Mammary epithelial cell (primary cell): ENCODE measurements around the gene GSTCD.
"Not testable (repeated sequence)": the region's sequence is repeated elsewhere in the genome, so short reads cannot be mapped to it uniquely, and the experiment has no call there.

Experiments
- EZH2 ChIP-seq: IDR thresholded peaks from 2 replicates; pipeline ENCODE4 v1.6.1; 2012; ENCODE audit warnings: low read length, inconsistent platforms, borderline replicate concordance
- TF ChIP-seq, protein P1 (sequence below), 2 donors: IDR thresholded peaks in 1 of 2; conservative IDR thresholded peaks in 1 of 2; 2 replicates each; pipeline ENCODE4 v1.5.1; 2011 to 2012; ENCODE audit warnings: inconsistent platforms in 2 of 2, low read length in 2 of 2, mild to moderate bottlenecking in 2 of 2, control low read depth in 1 of 2, low read depth in 1 of 2; ENCODE audit not compliant: insufficient read depth in 1 of 2; ENCODE audit errors: extremely low read depth in 1 of 2

DNA sequence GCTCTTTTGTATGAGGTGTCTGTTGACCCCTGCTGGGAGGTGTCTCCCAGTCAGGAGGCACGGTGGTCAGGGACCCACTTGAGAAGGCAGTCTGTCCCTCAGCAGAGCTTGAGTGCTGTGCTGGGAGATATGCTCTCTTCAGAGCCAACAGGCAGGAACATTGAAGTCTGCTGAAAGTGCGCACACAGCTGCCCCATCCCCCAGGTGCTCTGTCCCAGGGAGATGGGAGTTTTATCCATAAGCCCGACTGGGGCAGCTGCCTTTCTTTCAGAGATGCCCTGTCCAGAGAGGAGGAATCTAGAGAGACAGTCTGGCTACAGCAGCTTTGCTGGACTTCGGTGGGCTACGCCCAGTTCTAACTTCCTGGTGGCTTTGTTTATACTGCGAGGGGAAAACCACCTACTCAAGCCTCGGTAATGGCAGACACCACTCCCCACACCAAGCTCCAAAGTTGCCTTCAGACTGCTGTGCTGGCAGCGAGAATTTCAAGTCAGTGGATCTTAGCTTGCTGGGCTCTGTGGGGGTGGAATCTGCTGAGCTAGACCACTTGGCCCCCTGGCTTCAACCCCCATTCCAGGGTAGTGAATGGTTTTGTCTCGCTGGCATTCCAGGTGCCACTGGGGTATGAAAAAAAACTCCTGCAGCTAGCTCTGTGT, 67.3 kb downstream of the GSTCD start:
- TF ChIP-seq, protein P1, sequence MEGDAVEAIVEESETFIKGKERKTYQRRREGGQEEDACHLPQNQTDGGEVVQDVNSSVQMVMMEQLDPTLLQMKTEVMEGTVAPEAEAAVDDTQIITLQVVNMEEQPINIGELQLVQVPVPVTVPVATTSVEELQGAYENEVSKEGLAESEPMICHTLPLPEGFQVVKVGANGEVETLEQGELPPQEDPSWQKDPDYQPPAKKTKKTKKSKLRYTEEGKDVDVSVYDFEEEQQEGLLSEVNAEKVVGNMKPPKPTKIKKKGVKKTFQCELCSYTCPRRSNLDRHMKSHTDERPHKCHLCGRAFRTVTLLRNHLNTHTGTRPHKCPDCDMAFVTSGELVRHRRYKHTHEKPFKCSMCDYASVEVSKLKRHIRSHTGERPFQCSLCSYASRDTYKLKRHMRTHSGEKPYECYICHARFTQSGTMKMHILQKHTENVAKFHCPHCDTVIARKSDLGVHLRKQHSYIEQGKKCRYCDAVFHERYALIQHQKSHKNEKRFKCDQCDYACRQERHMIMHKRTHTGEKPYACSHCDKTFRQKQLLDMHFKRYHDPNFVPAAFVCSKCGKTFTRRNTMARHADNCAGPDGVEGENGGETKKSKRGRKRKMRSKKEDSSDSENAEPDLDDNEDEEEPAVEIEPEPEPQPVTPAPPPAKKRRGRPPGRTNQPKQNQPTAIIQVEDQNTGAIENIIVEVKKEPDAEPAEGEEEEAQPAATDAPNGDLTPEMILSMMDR (conservative IDR thresholded peaks at IDR 0.05 in 1 of 2, IDR thresholded peaks at IDR 0.05 in 1 of 2; ENCODE audit: extremely low read depth in 1 of 2, insufficient read depth in 1 of 2, low read depth in 1 of 2, low read length in 2 of 2) = not testable (repeated sequence)
- TF ChIP-seq EZH2 = not testable (repeated sequence)
